ENCODE measurements around the gene PDE7B. TPM values are rescaled to one million over a fixed set of nuclear protein-coding genes. Genes with fewer than 3 reads are reported as not detected.

Gene PDE7B
- total RNA-seq, 2 donors from 2014 or later: 0.18 to 0.25 TPM

DNA sequence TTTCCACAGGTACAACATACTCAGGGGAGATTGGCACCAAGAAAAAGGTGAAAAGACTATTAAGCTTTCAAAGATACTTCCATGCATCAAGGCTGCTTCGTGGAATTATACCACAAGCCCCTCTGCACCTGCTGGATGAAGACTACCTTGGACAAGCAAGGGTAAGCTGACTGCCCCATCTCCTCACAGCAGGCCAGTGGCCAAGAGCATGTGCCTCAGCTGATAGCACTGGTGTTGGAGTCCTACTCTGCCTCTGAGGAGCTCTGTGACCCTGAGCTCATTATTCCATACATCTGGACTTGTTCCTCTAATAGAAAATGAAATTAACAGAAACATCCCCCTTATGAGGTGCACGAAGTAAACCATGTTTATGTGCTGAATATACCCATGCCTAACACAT lies 295.8 kb downstream of the PDE7B start:
- no peak for DNase-seq

DNA sequence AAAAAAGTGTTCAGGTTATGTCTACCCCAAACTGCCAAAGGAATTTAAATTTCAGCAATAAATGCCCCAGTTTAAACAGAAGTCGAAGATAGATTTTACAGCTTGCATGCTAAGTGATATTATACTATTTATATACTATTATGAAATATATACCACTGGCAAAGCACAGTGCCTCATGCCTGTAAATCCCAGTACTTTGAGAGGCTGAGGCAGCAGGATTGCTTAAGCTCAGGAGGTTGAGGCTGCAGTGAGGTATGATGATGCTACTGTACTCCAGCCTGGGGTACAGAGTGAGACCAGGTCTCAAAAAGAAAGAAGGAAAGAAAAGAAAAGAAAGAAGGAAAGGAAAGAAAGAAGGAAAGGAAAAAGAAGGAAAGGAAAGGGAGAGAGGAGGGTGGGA lies 296.6 kb downstream of the PDE7B start:
- Mint-ChIP-seq H3K27ac (no peak overlapping the region), H3K4me3 (no peak overlapping the region), H3K27me3 (peaks cover 23% of the 10 kb centered on the region), H3K36me3 (ENCODE audit: low read depth) (peaks cover 3% of the 10 kb centered on the region), H3K4me1 (no peaks in the 10 kb centered on the region)
- H3K9me3 ChIP-seq (ENCODE audit: control insufficient read depth, low read length, poor library complexity, severe bottlenecking): no peaks in the 10 kb centered on the region
- DNase-seq (no peak), ATAC-seq (no peak)

More for the DNA sequence above, 295.8 kb downstream of the PDE7B start:
- no peaks in the 10 kb centered on the region for H3K4me1 Mint-ChIP-seq
- H3K36me3 Mint-ChIP-seq (ENCODE audit: low read depth): peaks cover 3% of the 10 kb centered on the region
- no peak for ATAC-seq
- H3K27me3 Mint-ChIP-seq: peaks cover 19% of the 10 kb centered on the region
- H3K27ac Mint-ChIP-seq: no peak overlapping the region
- no peaks in the 10 kb centered on the region for H3K9me3 ChIP-seq (ENCODE audit: control insufficient read depth, low read length, poor library complexity, severe bottlenecking)
- no peak overlapping the region for H3K4me3 Mint-ChIP-seq

DNA sequence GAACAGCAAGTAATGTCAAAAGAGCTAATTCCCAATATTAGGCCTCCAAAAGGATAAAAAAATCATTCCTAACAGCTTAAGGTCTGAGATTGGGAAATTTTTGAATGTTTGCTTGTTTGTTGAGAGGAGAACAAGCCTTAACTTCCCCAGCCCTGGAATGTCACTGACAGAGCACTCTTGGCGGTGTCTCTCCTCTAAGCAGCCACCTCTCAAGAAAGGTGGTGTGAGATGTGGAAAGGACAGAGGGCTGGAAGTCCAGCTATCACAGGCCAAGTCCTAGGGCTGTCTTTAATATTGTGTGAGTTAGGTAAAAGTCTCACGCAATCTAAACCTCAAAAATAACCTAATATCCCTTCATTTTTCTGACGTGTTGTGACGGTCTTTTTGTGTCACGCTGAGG lies 297.0 kb downstream of the PDE7B start:
- Mint-ChIP-seq H3K4me3 (no peak overlapping the region), H3K27ac (no peak overlapping the region), H3K27me3 (peaks cover 25% of the 10 kb centered on the region), H3K4me1 (no peaks in the 10 kb centered on the region), H3K36me3 (ENCODE audit: low read depth) (peaks cover 3% of the 10 kb centered on the region)
- DNase-seq (no peak), ATAC-seq (no peak)
- no peaks in the 10 kb centered on the region for H3K9me3 ChIP-seq (ENCODE audit: control insufficient read depth, low read length, poor library complexity, severe bottlenecking)

DNA sequence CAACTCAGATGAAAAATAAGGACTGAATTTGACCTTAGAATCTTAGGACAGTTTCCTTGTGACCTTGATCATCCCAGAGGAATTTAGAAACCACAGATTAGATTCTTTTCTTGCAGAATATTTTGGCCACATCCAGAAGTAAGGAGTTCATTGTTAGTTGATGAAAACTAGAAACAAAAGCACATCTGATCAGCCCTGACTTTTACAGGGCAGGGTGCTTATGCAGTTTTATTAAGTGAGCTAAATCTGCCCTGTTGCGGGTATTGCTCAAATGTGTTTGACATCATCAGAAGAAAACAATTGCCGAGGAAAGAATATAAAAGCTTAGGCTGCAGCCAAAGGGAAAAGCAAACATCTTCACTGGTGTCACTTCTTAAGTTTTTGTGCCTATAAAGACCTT lies 297.8 kb downstream of the PDE7B start:
- H3K4me3 Mint-ChIP-seq: no peak overlapping the region
- H3K36me3 Mint-ChIP-seq (ENCODE audit: low read depth): peaks cover 3% of the 10 kb centered on the region
- H3K9me3 ChIP-seq (ENCODE audit: control insufficient read depth, low read length, poor library complexity, severe bottlenecking): no peaks in the 10 kb centered on the region
- peaks cover 25% of the 10 kb centered on the region for H3K27me3 Mint-ChIP-seq
- no peaks in the 10 kb centered on the region for H3K4me1 Mint-ChIP-seq
- no peak for DNase-seq
- H3K27ac Mint-ChIP-seq: no peak overlapping the region
- no peak for ATAC-seq

DNA sequence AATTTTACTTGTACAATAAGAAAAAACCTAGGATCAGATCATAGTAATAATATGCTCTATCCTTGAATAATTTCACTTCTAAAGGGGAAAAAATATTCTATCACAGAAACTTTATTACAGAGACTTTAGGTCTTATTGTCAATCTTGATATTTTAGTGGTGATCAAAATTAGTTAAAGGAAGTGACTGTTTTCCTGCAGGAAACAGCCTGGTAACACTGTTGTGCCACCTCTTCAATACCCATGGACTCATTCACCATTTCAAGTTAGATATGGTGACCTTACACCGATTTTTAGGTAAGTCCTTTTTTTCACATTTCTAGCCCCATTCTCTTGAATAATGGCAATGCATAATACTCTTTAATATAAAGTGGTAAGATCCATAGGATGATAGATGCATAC lies 299.5 kb downstream of the PDE7B start:
- Mint-ChIP-seq H3K27me3 (peaks cover 19% of the 10 kb centered on the region), H3K4me3 (no peak overlapping the region), H3K36me3 (ENCODE audit: low read depth) (no peaks in the 10 kb centered on the region), H3K4me1 (no peaks in the 10 kb centered on the region), H3K27ac (no peak overlapping the region)
- ATAC-seq: no peak
- no peaks in the 10 kb centered on the region for H3K9me3 ChIP-seq (ENCODE audit: control insufficient read depth, low read length, poor library complexity, severe bottlenecking)
- no peak for DNase-seq

DNA sequence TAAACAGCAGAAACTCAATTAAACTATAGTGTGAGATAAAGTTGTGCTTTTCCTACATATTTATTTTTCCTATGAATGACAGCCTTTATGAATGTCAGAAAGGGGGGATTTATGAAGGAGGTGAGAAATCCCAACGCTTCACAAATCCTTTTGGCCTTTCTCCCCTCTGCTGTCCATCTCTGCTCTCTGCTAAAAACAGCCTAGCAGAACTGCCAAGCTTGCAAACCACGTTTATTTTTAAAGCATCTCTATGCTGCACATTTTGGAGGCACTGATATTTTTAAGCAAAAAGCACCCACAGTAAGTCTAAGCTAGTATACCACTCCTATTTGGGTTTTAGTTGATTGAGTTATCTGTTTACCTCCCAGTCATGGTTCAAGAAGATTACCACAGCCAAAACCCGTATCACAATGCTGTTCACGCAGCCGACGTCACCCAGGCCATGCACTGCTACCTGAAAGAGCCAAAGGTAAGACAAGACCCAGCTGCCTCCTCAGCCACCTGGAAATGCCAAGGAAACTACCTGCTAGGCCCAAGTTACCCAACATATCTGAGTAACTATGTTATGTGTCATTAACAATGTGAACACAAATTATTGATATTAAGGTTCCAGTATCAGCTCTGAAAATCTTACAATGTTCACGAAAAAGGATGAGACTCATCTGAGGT lies 302.3 kb downstream of the PDE7B start:
- H3K27me3 Mint-ChIP-seq: peaks cover 26% of the 10 kb centered on the region
- no peaks in the 10 kb centered on the region for H3K4me1 Mint-ChIP-seq
- ATAC-seq (no peak), DNase-seq (no peak)
- H3K27ac Mint-ChIP-seq: no peak overlapping the region
- H3K4me3 Mint-ChIP-seq: no peak overlapping the region
- no peaks in the 10 kb centered on the region for H3K9me3 ChIP-seq (ENCODE audit: control insufficient read depth, low read length, poor library complexity, severe bottlenecking)
- H3K36me3 Mint-ChIP-seq (ENCODE audit: low read depth): no peaks in the 10 kb centered on the region

DNA sequence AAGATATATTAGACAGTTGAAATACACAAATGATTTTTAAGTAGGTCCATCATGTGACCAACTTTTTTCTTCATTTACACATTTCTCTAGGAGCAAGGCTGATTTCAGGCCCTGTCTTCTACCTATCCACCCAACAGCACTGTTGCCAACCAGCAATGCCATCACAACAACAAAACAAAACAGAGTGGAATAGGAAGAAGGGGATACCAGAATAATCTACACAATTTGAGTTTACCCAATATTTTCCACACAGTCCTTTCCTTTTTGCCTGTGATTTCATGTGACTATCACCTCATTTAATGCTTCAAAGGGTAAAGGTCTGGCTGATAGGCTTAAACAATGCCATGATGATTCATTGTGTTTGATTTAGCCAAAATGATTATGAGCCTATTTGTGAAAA lies 303.7 kb downstream of the PDE7B start:
- no peak overlapping the region for H3K4me3 Mint-ChIP-seq
- H3K36me3 Mint-ChIP-seq (ENCODE audit: low read depth): no peaks in the 10 kb centered on the region
- ATAC-seq (no peak), DNase-seq (no peak)
- H3K4me1 Mint-ChIP-seq: no peaks in the 10 kb centered on the region
- H3K9me3 ChIP-seq (ENCODE audit: control insufficient read depth, low read length, poor library complexity, severe bottlenecking): no peaks in the 10 kb centered on the region
- H3K27ac Mint-ChIP-seq: no peak overlapping the region
- peaks cover 26% of the 10 kb centered on the region for H3K27me3 Mint-ChIP-seq

DNA sequence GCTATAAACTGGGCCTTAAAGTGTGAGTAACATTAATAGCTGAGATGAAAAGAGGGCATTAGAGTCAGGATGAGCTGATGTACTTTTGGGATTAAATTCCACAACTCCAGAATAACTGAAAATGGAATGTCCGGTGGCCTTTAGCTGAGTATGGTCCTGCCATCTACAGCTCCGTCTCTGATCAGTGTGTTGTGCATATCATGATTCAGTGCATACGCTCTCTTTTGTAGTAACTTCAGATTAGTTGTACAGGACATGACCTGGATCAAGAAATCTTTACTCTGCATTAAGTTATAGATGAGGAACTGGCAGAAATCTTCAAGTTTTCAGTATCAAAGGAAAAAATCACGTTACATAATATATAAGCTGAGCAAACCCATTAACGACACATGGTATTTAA lies 306.2 kb downstream of the PDE7B start:
- ATAC-seq: no peak

DNA sequence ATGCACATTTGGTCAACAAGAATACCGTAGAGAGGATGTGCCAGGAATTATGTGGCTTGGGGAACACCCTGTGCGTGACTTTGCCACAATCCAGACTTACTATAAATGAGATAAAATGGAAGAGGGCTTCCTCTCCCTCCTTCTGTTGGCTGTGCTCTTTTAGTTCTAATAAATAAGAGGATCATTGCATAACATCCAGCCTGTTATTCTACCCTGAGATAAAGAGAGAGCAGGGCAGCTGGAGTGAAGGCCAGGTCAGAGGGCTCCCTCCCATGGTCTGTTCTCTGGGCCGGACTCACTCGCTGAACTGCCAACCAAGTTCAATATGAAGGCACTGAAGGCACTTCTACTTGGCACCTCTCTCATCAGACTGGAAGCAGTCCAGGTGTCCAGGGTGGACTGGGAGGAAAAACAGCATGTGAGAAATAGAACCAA lies 306.9 kb downstream of the PDE7B start:
- Mint-ChIP-seq H3K36me3 (ENCODE audit: low read depth) (no peaks in the 10 kb centered on the region), H3K4me3 (no peak overlapping the region), H3K4me1 (no peaks in the 10 kb centered on the region), H3K27me3 (peaks cover 19% of the 10 kb centered on the region), H3K27ac (no peak overlapping the region)
- DNase-seq: no peak
- ATAC-seq: no peak
- H3K9me3 ChIP-seq (ENCODE audit: control insufficient read depth, low read length, poor library complexity, severe bottlenecking): no peaks in the 10 kb centered on the region

More for the DNA sequence above, 306.2 kb downstream of the PDE7B start:
- peaks cover 25% of the 10 kb centered on the region for H3K27me3 Mint-ChIP-seq
- DNase-seq: no peak
- H3K36me3 Mint-ChIP-seq (ENCODE audit: low read depth): no peaks in the 10 kb centered on the region
- H3K4me3 Mint-ChIP-seq: no peak overlapping the region
- H3K4me1 Mint-ChIP-seq: no peaks in the 10 kb centered on the region
- no peak overlapping the region for H3K27ac Mint-ChIP-seq
- no peaks in the 10 kb centered on the region for H3K9me3 ChIP-seq (ENCODE audit: control insufficient read depth, low read length, poor library complexity, severe bottlenecking)

DNA sequence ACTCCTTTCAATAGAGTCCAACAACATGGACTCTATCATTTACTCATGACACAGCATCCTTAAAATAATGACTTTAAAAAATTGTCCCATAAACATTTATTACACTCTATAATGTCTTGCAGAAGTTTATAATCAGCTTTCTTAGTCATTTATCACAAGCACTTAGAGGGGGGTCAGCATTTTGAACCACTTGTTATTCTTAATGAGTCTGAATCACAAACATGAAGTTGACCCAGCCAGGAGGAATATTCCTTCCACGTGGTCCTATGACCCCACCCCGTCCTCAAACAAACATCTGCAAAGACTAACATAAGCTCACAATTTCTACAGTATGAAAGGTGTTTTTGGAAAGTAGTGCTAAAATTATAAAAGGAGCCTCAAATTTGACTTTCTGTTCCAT lies 307.5 kb downstream of the PDE7B start:
- no peak overlapping the region for H3K27ac Mint-ChIP-seq
- ATAC-seq (no peak), DNase-seq (no peak)
- H3K36me3 Mint-ChIP-seq (ENCODE audit: low read depth): no peaks in the 10 kb centered on the region
- H3K4me1 Mint-ChIP-seq: no peaks in the 10 kb centered on the region
- no peaks in the 10 kb centered on the region for H3K9me3 ChIP-seq (ENCODE audit: control insufficient read depth, low read length, poor library complexity, severe bottlenecking)
- H3K4me3 Mint-ChIP-seq: no peak overlapping the region
- peaks cover 19% of the 10 kb centered on the region for H3K27me3 Mint-ChIP-seq

DNA sequence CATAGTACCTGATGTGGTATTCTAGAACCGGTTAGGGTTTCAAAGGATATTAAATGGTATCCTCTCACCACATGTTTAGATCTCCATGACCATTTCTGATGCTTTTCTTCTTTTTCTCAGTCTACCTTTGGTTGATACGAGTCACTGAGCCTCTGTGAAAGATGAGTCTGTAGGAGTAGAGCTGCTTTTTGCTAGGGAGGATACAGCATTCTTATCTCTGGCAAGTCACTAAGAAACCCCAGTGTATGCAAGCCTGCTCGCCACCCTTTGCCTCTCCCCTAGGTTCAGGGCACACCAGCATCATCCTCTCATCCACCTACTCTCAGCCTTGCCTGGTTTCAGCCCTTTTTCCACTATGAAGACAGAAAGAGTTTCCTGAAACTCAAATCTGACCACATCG lies 308.7 kb downstream of the PDE7B start:
- Mint-ChIP-seq H3K36me3 (ENCODE audit: low read depth) (no peaks in the 10 kb centered on the region), H3K4me1 (no peaks in the 10 kb centered on the region), H3K4me3 (no peak overlapping the region), H3K27me3 (peaks cover 19% of the 10 kb centered on the region), H3K27ac (no peak overlapping the region)
- H3K9me3 ChIP-seq (ENCODE audit: control insufficient read depth, low read length, poor library complexity, severe bottlenecking): no peaks in the 10 kb centered on the region
- no peak for ATAC-seq
- no peak for DNase-seq

DNA sequence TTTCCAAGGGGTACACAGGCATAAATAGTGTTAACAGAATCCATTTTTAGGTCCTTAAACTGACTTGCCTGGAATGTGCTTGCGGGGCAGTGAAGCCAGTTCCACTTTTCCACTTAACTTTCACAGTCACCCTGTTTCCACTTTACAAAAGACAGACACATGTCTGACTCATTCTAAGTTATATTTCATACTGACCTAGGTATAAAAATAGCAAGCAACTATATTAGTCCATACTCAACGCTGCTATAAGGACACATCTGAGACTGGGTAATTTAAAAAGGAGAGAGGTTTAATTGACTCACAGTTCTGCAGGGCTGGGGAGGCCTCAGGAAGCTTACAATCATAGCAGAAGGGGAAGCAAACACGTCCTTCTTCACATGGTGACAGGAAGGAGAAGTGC lies 310.4 kb downstream of the PDE7B start:
- Mint-ChIP-seq H3K27me3 (peaks cover 14% of the 10 kb centered on the region), H3K36me3 (ENCODE audit: low read depth) (peaks cover 1% of the 10 kb centered on the region), H3K4me3 (no peak overlapping the region), H3K27ac (no peak overlapping the region), H3K4me1 (no peaks in the 10 kb centered on the region)
- H3K9me3 ChIP-seq (ENCODE audit: control insufficient read depth, low read length, poor library complexity, severe bottlenecking): no peaks in the 10 kb centered on the region
- ATAC-seq: no peak
- DNase-seq: no peak

DNA sequence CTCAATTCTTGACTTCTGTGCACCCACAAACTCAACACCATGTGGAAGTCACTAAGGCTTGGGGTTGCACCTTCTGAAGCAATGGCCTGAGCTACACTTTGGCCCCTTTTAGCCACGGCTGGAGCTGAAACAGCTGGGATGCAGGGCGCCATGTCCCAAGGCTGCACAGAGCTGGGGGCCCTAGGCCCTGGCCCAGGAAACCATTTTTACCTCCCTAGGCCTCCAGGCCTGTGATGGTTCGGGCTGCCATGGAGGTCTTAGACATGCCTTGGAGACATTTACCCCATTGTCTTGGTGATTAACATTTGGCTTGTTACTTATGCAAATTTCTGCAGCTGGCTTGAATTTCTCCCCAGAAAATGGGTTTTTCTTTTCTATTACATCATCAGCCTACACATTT lies 311.8 kb downstream of the PDE7B start:
- Mint-ChIP-seq H3K27ac (no peak overlapping the region), H3K4me1 (no peaks in the 10 kb centered on the region), H3K4me3 (no peak overlapping the region), H3K27me3 (peaks cover 6% of the 10 kb centered on the region), H3K36me3 (ENCODE audit: low read depth) (peaks cover 2% of the 10 kb centered on the region)
- ATAC-seq: no peak
- no peaks in the 10 kb centered on the region for H3K9me3 ChIP-seq (ENCODE audit: control insufficient read depth, low read length, poor library complexity, severe bottlenecking)
- DNase-seq: no peak

DNA sequence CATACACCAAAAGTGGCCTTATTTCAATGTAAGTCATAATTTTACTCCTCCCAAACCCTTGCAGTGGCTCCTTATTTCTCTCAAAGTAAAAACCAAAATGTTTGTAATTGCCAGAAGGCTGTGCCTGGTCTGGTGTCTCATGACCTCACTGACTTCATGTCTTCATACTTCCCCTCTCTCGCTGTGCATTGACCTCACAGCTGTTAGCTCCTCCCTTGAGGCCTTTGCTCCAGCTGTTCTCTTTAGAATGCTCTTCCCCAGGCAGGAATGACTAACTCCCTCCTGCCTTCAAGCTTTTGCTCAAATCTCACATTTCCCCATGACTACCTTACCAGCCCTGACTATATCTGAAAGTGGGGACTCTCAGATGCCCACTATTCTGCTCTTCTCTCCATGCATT lies 315.3 kb downstream of the PDE7B start:
- Mint-ChIP-seq H3K4me3 (no peak overlapping the region), H3K27ac (no peak overlapping the region), H3K4me1 (no peaks in the 10 kb centered on the region), H3K36me3 (ENCODE audit: low read depth) (peaks cover 2% of the 10 kb centered on the region), H3K27me3 (no peaks in the 10 kb centered on the region)
- no peaks in the 10 kb centered on the region for H3K9me3 ChIP-seq (ENCODE audit: control insufficient read depth, low read length, poor library complexity, severe bottlenecking)
- ATAC-seq: no peak
- DNase-seq: no peak

Measured in T-helper 17 cell (primary cell).